ENCODE results near the gene RWDD3.

Gene RWDD3

DNA sequence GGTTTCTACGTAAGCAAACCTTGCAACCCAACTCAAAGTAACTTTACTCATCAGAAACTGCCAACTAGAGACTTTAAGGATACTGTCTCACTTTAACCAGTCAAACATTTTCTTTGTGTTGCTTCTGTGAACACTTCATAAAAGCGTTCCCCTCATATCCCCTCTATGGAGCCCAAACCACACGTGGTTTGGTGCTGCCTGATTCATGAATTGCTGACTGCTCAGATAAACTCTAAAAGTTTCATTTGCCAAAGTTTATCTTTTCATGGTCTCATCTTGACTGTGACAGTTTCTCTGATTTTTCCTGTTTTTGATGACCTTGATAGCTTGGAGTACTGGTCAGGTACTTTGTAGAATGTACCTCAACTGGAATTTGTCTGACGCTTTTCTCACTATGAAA is 14.6 kb upstream of the RWDD3 start:
- H3K9me3 Mint-ChIP-seq, result no peaks in the 10 kb centered on the region
- no peak overlapping the region for H3K27ac Mint-ChIP-seq
- H3K27me3 Mint-ChIP-seq (ENCODE audit: low read depth), result no peaks in the 10 kb centered on the region
- H3K4me1 Mint-ChIP-seq (ENCODE audit: low read depth), result no peaks in the 10 kb centered on the region
- no peak overlapping the region for H3K4me3 Mint-ChIP-seq
- no peaks in the 10 kb centered on the region for H3K36me3 Mint-ChIP-seq (ENCODE audit: low read depth)

DNA sequence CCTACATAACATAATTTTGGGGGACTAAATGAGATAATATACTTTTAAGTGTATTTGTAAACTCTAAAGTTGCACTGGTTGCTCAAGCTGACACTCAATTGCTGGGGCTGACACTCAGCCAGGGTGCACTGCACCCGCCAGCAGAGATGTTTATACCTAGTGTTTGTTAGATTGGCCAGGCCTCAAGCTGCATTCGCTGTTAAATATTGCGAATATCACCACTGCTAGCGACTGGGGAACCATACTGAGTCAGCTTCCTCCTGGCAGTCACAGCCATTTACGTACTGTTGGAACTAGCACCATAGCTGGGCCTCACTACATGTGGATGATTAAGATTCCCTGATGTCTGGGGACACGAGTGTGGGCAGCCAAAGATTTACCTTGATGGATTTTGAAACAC is 12.7 kb upstream of the RWDD3 start:
- Mint-ChIP-seq H3K9me3 (no peaks in the 10 kb centered on the region), H3K27me3 (ENCODE audit: low read depth) (peaks cover 4% of the 10 kb centered on the region), H3K36me3 (ENCODE audit: low read depth) (no peaks in the 10 kb centered on the region), H3K27ac (no peak overlapping the region), H3K4me3 (no peak overlapping the region), H3K4me1 (ENCODE audit: low read depth) (no peaks in the 10 kb centered on the region)

DNA sequence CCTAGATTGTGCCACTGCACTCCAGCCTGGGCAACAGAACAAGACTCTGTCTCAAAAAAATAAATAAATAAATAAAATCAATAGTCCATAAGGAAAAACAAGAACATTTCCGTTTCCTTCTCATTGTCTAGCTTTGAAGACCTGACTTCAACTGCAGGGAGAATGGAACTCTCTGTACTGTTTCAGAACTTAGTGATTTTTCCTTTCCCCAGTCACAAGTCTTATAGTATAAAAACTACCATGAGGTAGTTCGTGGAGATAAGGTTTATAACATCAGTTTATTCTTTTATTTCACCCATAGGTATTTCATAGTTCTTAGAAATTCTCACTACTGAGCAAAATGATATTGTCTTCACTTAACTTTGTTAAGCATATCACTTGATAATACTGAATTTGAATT is 11.4 kb upstream of the RWDD3 start:
- H3K27ac Mint-ChIP-seq, result no peak overlapping the region
- H3K9me3 Mint-ChIP-seq, result no peaks in the 10 kb centered on the region
- H3K27me3 Mint-ChIP-seq (ENCODE audit: low read depth), result peaks cover 12% of the 10 kb centered on the region
- H3K4me3 Mint-ChIP-seq, result no peak overlapping the region
- no peaks in the 10 kb centered on the region for H3K36me3 Mint-ChIP-seq (ENCODE audit: low read depth)
- H3K4me1 Mint-ChIP-seq (ENCODE audit: low read depth), result no peaks in the 10 kb centered on the region

DNA sequence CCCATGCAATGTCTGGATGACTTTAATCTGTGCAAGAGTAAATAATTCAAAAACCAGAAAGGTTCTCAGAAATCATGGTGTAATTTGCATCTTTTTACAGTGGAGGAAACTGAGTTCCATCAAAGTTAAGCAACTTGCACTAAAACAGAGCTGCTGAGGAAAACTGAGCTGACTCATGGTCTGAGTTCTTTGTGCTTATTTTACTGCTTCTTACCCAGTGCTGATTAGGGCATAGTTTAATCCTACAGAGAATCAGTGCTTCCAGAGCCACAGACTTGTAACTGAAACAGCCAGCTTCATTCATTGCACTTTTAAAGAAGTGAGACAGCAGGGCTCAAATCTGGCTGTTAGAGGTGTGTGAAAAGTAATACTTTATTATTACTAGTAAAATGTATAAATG is 10.9 kb upstream of the RWDD3 start:
- Mint-ChIP-seq H3K4me1 (ENCODE audit: low read depth) (no peaks in the 10 kb centered on the region), H3K9me3 (no peaks in the 10 kb centered on the region), H3K27me3 (ENCODE audit: low read depth) (peaks cover 13% of the 10 kb centered on the region)

DNA sequence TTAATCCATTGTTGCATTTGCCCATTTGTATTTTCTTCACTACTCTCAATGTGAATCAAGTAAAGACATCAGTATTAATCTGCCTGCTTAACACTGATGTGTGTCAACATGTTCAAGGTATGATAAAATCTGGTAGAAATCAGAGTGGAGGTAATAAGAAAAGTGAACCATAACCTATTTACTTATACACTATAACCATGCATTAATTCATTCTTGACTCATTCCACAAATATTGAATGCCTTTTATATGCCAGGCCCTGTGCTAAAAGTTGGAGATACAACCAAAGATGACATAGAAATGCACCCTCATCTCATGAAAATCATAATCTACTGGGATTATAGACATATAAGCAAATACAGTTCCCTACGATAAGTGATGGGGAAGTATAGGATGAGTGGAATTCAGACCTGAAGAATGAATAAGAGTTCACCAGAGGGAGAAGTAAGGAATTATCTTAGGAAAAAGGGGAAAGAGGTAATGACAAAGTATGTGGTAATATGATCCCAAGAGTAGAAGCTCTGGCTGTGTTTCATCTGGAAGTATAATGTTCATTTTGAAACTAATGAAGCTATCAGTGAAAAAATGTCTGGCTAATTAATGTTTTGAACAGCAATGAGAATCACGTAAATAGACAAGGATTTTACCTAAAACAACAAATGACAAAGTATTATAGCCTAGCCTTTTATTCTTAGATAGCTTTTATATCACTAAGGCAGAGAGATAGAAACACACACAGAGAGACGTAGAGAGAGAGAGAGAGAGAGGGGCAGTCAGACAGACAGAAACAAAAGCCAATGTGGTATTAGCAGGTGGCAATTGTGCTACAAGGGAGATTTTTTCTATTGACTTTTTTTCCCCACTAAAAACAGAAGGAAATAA is 7.0 kb upstream of the RWDD3 start:
- no peaks in the 10 kb centered on the region for H3K9me3 Mint-ChIP-seq
- H3K36me3 Mint-ChIP-seq (ENCODE audit: low read depth), result no peaks in the 10 kb centered on the region
- H3K27ac Mint-ChIP-seq, result no peak overlapping the region
- no peaks in the 10 kb centered on the region for H3K4me1 Mint-ChIP-seq (ENCODE audit: low read depth)
- H3K27me3 Mint-ChIP-seq (ENCODE audit: low read depth), result peaks cover 50% of the 10 kb centered on the region
- H3K4me3 Mint-ChIP-seq, result no peak overlapping the region

More for the DNA sequence above, 10.9 kb upstream of the RWDD3 start:
- Mint-ChIP-seq H3K27ac (no peak overlapping the region), H3K4me3 (no peak overlapping the region), H3K36me3 (ENCODE audit: low read depth) (no peaks in the 10 kb centered on the region)

DNA sequence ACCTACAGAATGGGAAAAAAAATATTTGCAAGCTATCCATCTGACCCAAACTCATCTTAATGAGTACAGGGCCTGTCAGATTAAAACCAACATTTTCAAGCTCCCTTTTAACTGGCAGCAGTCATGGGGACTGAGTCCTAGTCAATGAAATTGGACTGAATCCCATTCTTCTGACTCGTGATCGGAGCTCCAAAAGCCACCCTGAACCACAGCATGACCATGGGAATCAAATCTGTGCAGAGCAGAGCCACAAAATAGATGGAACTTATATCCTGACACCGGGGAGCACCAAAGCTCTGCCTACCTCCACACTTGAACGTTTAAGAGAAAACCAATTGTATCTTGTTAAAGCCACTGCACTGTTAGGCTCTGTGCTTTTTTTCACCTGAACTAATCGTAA is 5.0 kb upstream of the RWDD3 start:
- Mint-ChIP-seq H3K4me1 (ENCODE audit: low read depth) (peaks cover 8% of the 10 kb centered on the region), H3K27ac (no peak overlapping the region), H3K4me3 (no peak overlapping the region), H3K27me3 (ENCODE audit: low read depth) (peaks cover 53% of the 10 kb centered on the region), H3K9me3 (no peaks in the 10 kb centered on the region), H3K36me3 (ENCODE audit: low read depth) (no peaks in the 10 kb centered on the region)

DNA sequence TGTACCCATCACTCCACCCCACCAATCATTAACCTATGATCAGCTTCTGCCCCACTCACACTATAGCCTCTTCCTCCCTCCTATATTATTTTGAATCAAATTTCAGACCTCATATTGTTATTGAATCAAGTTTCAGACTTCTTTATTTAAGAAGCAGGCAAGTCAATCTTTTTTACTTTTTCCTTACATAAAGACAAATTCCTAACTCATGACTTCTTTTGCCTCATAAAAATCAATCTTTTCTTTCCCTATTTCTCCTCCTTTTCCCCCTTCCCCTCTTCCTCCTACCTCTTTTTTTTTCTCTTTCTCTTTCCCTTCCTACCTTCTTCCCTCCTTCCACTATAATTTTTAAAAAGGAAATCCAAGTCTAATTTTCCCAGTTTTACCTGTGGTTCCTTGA is 4.3 kb upstream of the RWDD3 start:
- no peaks in the 10 kb centered on the region for H3K36me3 Mint-ChIP-seq (ENCODE audit: low read depth)
- no peaks in the 10 kb centered on the region for H3K9me3 Mint-ChIP-seq
- H3K27me3 Mint-ChIP-seq (ENCODE audit: low read depth), result peaks cover 53% of the 10 kb centered on the region
- no peak overlapping the region for H3K27ac Mint-ChIP-seq
- H3K4me1 Mint-ChIP-seq (ENCODE audit: low read depth), result peaks cover 10% of the 10 kb centered on the region
- H3K4me3 Mint-ChIP-seq, result no peak overlapping the region

DNA sequence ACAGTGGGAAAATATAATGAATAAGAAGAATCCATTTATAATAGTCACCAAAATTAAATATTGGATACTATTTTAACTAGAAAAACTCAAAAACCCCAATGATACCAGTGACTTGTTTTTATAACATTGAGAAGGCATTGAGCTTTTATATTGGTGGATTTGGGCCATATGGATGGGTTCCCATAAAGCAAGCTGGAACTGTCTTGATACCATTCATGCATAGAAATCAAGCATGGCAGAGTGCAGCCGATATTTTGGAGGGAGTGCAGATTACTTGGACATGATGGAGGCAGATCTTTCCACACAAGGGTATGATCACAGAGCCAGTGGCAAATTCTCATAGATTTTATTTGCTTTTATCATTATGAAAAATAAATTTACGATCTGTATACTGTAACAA is 3.8 kb upstream of the RWDD3 start:
- Mint-ChIP-seq H3K4me1 (ENCODE audit: low read depth) (peaks cover 11% of the 10 kb centered on the region), H3K9me3 (no peaks in the 10 kb centered on the region)

DNA sequence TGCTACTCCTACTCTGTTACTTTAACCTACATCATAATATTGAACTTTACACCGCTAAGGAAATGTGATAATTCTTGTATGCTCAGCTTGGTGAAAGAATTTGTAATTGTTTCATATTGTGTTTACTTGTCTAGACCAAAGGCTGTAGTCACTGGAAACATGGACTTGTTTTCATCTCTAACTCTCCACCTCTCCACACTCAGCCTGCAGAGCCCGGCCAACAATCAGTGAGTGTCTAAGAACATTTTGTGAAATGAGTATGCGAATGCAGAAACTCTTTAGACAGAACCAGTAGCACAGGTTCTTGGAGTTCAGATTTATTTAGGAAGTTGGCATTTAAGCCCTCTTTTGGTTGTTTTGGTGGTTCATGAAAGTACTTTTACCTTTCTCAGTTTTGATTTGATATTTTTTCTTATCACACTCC is 3.2 kb upstream of the RWDD3 start:
- H3K9me3 Mint-ChIP-seq, result no peaks in the 10 kb centered on the region
- peaks cover 1% of the 10 kb centered on the region for H3K36me3 Mint-ChIP-seq (ENCODE audit: low read depth)
- H3K27ac Mint-ChIP-seq, result no peak overlapping the region
- H3K4me1 Mint-ChIP-seq (ENCODE audit: low read depth), result peaks cover 13% of the 10 kb centered on the region
- no peak overlapping the region for H3K4me3 Mint-ChIP-seq
- H3K27me3 Mint-ChIP-seq (ENCODE audit: low read depth), result peaks cover 53% of the 10 kb centered on the region

More for the DNA sequence above, 3.8 kb upstream of the RWDD3 start:
- Mint-ChIP-seq H3K27me3 (ENCODE audit: low read depth) (peaks cover 53% of the 10 kb centered on the region), H3K4me3 (no peak overlapping the region), H3K27ac (no peak overlapping the region), H3K36me3 (ENCODE audit: low read depth) (no peaks in the 10 kb centered on the region)

DNA sequence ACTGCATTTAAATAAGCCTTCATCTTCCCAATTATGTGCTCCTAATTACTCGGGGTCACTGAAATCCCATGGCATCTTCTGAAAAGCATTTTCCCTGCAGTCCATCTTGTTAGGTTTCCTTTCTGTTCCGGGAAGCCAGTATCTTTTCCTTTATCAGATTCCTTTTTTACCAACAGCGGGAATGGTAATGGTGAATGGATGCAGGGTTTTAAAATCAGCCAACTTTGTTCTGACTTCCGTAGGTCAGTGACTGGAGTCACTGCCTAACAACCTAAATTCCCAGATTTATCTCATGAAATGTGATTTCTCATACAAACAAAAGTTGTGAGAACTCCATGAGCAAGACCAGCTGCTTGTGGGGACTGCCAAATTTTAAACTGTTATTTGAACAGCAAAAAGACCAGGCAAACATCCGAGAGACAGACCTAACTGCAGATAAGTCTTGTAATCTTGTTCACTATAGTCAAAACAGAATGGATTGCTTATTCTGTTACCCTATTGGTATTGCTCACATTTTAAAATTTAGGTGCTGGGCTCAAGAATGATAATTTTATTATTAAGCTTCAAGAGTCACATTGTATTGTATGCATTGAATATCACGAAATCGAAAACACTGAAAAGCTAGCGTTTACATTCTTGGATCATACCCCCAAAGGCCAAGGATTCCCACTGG is 1.2 kb upstream of the RWDD3 start:
- Mint-ChIP-seq H3K4me3 (peak overlapping the region; percentile 81), H3K4me1 (ENCODE audit: low read depth) (peaks cover 21% of the 10 kb centered on the region), H3K27ac (no peak overlapping the region), H3K9me3 (no peaks in the 10 kb centered on the region), H3K27me3 (ENCODE audit: low read depth) (peaks cover 41% of the 10 kb centered on the region), H3K36me3 (ENCODE audit: low read depth) (peaks cover 8% of the 10 kb centered on the region)

DNA sequence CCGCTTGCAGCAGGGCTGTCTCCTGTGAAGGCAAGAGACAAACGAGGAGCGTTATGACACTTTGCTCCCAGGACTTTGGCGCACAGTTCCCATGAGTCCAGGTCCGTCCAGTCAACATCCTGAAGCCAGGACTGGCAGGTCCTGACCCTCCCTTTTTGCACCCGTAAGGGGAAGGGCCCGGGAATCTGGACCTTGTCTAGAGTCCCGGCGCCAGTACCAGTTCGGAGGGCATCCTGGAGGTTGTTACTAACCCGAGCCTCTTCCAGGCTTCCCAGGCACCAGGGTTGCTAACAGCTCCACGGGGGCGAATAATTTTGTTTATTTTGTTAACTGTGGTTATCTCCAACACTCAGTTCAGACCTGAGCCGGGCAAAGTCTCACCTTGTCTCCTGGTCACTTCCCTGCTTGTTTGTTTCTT is 682 bp upstream of the RWDD3 start:
- Mint-ChIP-seq H3K36me3 (ENCODE audit: low read depth) (peaks cover 10% of the 10 kb centered on the region), H3K4me1 (ENCODE audit: low read depth) (peaks cover 22% of the 10 kb centered on the region), H3K27me3 (ENCODE audit: low read depth) (peaks cover 37% of the 10 kb centered on the region), H3K27ac (peak overlapping the region; percentile 63), H3K4me3 (peak overlapping the region; percentile 81), H3K9me3 (no peaks in the 10 kb centered on the region)

DNA sequence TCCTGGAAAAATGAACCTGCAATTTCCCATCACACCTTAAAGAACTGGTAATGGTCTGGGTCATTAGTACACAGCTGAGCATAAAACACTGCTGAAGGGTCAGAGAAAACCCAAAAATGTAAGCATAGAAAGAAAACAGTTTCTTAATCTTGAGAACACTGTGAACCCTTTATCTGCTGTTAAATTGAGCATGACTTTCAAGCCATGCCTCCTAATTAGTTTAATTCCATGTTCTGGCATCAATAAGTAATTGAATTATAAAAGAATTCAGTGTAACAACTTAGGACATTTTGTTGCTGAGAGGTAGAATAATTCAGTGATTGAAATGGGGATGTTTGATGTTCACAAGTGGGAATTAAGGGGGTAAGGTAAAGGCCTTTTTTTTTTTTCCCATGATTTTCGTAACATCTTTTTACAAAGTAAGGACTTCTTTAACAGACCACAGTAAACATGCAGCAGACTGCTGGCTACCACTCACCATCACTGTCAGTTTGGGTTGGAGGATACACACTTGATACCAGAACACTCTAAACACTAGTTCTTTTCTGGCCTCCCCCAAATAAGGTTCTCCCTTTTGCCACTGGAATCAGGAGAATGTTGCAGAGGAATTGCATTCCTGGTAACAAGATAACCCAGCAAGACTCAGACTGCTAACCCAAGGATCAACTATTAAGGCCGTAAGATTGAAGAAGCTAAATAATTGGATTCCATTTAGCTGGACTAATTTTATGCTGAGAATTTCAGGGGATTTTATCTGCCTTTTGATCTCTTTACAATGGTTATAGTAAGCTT is 3.0 kb downstream of the RWDD3 start:
- H3K4me3 Mint-ChIP-seq, result no peak overlapping the region
- H3K36me3 Mint-ChIP-seq (ENCODE audit: low read depth), result peaks cover 23% of the 10 kb centered on the region
- H3K4me1 Mint-ChIP-seq (ENCODE audit: low read depth), result peaks cover 28% of the 10 kb centered on the region
- H3K27ac Mint-ChIP-seq, result no peak overlapping the region
- H3K9me3 Mint-ChIP-seq, result peaks cover 2% of the 10 kb centered on the region
- peaks cover 3% of the 10 kb centered on the region for H3K27me3 Mint-ChIP-seq (ENCODE audit: low read depth)

DNA sequence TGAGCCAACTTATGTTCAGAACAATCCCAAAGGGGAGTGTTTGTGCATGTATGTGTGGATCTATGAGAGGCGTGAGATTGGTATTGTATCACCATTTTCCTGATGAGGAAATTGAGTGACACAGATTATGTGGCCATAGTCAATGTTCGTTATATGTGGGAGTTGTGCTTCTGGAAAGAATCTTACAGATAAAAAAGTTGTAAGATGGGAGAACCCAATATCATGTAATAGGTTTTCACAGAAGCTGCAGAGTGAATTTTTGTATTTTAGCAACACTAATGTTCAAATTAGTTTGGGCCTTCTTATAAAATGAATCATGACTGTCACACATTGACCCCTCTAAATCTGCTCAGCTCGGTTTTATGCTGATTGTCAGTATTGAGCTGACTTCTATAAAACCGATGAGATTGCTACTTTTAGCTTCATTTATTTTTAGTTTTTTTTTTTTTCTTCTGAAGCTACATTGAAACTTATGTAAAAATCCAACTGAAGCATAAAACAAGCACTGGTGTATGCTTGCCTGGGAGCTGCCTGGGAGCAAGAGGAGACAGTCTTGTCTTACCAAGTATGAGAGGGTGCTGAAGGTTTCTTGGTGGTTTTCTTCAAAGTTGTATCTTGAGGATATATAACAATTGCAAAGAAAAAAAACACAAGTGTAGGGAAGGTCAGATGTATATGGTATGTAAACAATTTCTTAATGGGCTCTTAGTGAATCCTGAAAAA is 4.1 kb downstream of the RWDD3 start:
- Mint-ChIP-seq H3K27me3 (ENCODE audit: low read depth) (no peaks in the 10 kb centered on the region), H3K4me1 (ENCODE audit: low read depth) (peaks cover 27% of the 10 kb centered on the region), H3K9me3 (peaks cover 6% of the 10 kb centered on the region), H3K36me3 (ENCODE audit: low read depth) (peaks cover 30% of the 10 kb centered on the region), H3K4me3 (no peak overlapping the region), H3K27ac (no peak overlapping the region)

DNA sequence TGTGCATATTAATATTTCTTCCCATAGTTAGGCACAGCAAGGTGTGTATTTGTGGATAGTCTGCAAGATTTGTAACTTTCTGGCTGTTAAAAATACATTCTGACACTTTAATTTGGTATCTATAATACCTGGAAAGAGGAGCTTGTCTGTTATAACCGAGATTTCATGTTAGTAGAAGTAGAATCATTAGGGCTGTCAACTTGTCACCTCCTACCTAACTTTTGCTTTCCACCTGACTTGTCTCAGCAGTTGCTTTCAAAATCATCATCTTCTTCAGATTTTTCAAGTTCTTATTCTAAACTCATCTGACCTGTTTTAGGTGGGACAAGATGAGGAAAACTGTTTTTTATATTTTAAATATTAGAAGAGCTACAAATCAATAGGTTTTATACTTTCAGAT is 11.0 kb downstream of the RWDD3 start:
- Mint-ChIP-seq H3K4me1 (ENCODE audit: low read depth) (peaks cover 2% of the 10 kb centered on the region), H3K27me3 (ENCODE audit: low read depth) (no peaks in the 10 kb centered on the region), H3K4me3 (no peak overlapping the region), H3K36me3 (ENCODE audit: low read depth) (peaks cover 30% of the 10 kb centered on the region), H3K9me3 (peaks cover 6% of the 10 kb centered on the region), H3K27ac (no peak overlapping the region)
